Stomach (tissue), 9 donors: ENCODE results near the gene UBTD2. TPM values are rescaled to one million over a fixed set of nuclear protein-coding genes. Genes with fewer than 3 reads are reported as not detected.

ENCODE experiments used
- DNase-seq, 2 donors: peaks; one replicate each; pipeline versions ENCODE4 v3.0.0 to v3.0.0-alpha.2; 2013 to 2019
- H3K27ac ChIP-seq, 5 donors: fragments of 200-600 bp in 4 of 5; sonication (generic) in 4 of 5; one replicate each; pipeline ENCODE4 v1.5.1; 2013 to 2019; ENCODE audit warnings: mild to moderate bottlenecking in 1 of 5, moderate library complexity in 1 of 5
- H3K27me3 ChIP-seq, 3 donors: fragments of 200-600 bp; sonication (generic); one replicate each; pipeline ENCODE4 v1.5.1; 2017 to 2019; ENCODE audit warnings: mixed run types in 1 of 3
- H3K36me3 ChIP-seq, 4 donors: fragments of 200-600 bp; sonication (generic); 1 replicate in 3 of 4; 2 replicates in 1 of 4; pipeline ENCODE4 v1.5.1; 2016 to 2019
- H3K4me1 ChIP-seq, 4 donors: fragments of 200-600 bp; sonication (generic); one replicate each; pipeline ENCODE4 v1.5.1; 2016 to 2019
- H3K4me3 ChIP-seq, 4 donors: fragments of 200-600 bp; sonication (generic) in 3 of 4; one replicate each; pipeline ENCODE4 v1.5.1; 2016 to 2019; ENCODE audit warnings: mild to moderate bottlenecking in 1 of 4
- H3K9me3 ChIP-seq, 4 donors: fragments of 200-600 bp; sonication (generic); one replicate each; pipeline ENCODE4 v1.5.1; 2016 to 2019
- CTCF ChIP-seq, 7 experiments: fragments of 450-650 bp in 4 of 7; fragments of 200-600 bp in 3 of 7; sonication (generic) in 3 of 7; IDR thresholded peaks; one replicate each; pipeline ENCODE4 v1.5.1; 2016 to 2019; ENCODE audit warnings: antibody characterized with exemption in 7 of 7, control low read depth in 2 of 7, mild to moderate bottlenecking in 1 of 7
- EP300 ChIP-seq: sonication (generic); formaldehyde crosslinking; IDR thresholded peaks from one replicate; pipeline ENCODE4 v1.6.1; 2017; ENCODE audit warnings: antibody characterized with exemption
- POLR2A ChIP-seq, 4 donors: fragments of 450-650 bp; IDR thresholded peaks; one replicate each; pipeline ENCODE4 v1.6.1; 2016; ENCODE audit warnings: antibody characterized with exemption in 4 of 4, control low read depth in 2 of 4, mild to moderate bottlenecking in 1 of 4, moderate library complexity in 1 of 4
- POLR2AphosphoS5 ChIP-seq, 3 donors: sonication (generic); formaldehyde crosslinking; IDR thresholded peaks; one replicate each; pipeline ENCODE4 v1.6.1; 2016; ENCODE audit warnings: antibody characterized with exemption in 3 of 3
- WGBS, 5 donors: extraction: QIAGEN DNeasy Blood & Tissue Kit in 3 of 5; methylation state at CpG; one replicate each; pipeline versions ENCODE4 v1.1.5 to v1.1.7; 2013 to 2018; 5-methylcytosine and 5-hydroxymethylcytosine counted together
- intact Hi-C: fragments of 100-400 bp; cut with DNase I; formaldehyde crosslinking; loops from one replicate; pipeline ENCODE4 v1.15.1; 2023; ENCODE audit warnings: low total_unique reads
- polyA plus RNA-seq, 3 donors: library from polyadenylated mRNA; stranded (reverse); fragments of 200-250 nt; gene quantifications; one replicate each; pipeline ENCODE4 v1.2.3, GENCODE V29; 2013
- total RNA-seq, 5 donors: library from RNA; depleted of rRNA; stranded (reverse); fragments of >200 nt; gene quantifications; one replicate each; pipeline versions ENCODE4 v1.1.0 to v1.2.3, GENCODE V29; 2014 to 2016
- donor health status: healthy with polysubstance abuse.
- donor health status: Bipolar disorder and iron deficiency.
- donor health status: healthy.

Gene UBTD2
- total and polyA plus RNA-seq, 8 donors = 1.8 to 48.5 (median 16.7) TPM

GRCh38 chr5:172315587-172316493 is 32.3 kb upstream of the UBTD2 start:
- 92 to 95% (median 93%) methylated on average over 11 of the region's 11 CpGs for WGBS, 5 donors
- Histone ChIP-seq H3K9me3 (no peaks in the 10 kb centered on the region), H3K4me3 (no peak overlapping the region), H3K36me3 (no peaks in the 10 kb centered on the region), H3K4me1 (no peaks in the 10 kb centered on the region), H3K27me3 (no peaks in the 10 kb centered on the region), H3K27ac (no peak overlapping the region)
- intact Hi-C loops = no loop called here
- TF ChIP-seq EP300 (no peak), POLR2AphosphoS5 (IDR thresholded peaks at IDR 0.05) (no peak), POLR2A (IDR thresholded peaks at IDR 0.05) (no peak), CTCF (IDR thresholded peaks at IDR 0.05) (no peak)
- no peak for DNase-seq

GRCh38 chr5:172313915-172314314 is 30.4 kb upstream of the UBTD2 start:
- TF ChIP-seq POLR2AphosphoS5 (IDR thresholded peaks at IDR 0.05) (no peak), POLR2A (IDR thresholded peaks at IDR 0.05) (no peak), CTCF (IDR thresholded peaks at IDR 0.05) (no peak), EP300 (no peak)
- intact Hi-C loops = no loop called here
- Histone ChIP-seq H3K4me3 (no peak overlapping the region), H3K9me3 (no peaks in the 10 kb centered on the region), H3K27ac (no peak overlapping the region), H3K4me1 (no peaks in the 10 kb centered on the region), H3K36me3 (no peaks in the 10 kb centered on the region), H3K27me3 (no peaks in the 10 kb centered on the region)
- DNase-seq = no peak
- 90 to 96% (median 92%) methylated on average over 4 of the region's 4 CpGs for WGBS, 5 donors

GRCh38 chr5:172312286-172312685 is 28.7 kb upstream of the UBTD2 start:
- H3K27ac ChIP-seq = no peak overlapping the region
- intact Hi-C loops = no loop called here
- DNase-seq = no peak
- H3K4me3 ChIP-seq = no peak overlapping the region
- H3K4me1 ChIP-seq = no peaks in the 10 kb centered on the region
- WGBS, 5 donors = 35 to 67% (median 63%) methylated on average over 1 of the region's 1 CpG
- no peak for TF ChIP-seq EP300
- TF ChIP-seq POLR2AphosphoS5 (IDR thresholded peaks at IDR 0.05) = no peak
- TF ChIP-seq CTCF (IDR thresholded peaks at IDR 0.05) = no peak
- TF ChIP-seq POLR2A (IDR thresholded peaks at IDR 0.05) = no peak
- H3K27me3 ChIP-seq = no peaks in the 10 kb centered on the region
- no peaks in the 10 kb centered on the region for H3K9me3 ChIP-seq
- H3K36me3 ChIP-seq = no peaks in the 10 kb centered on the region

- WGBS, 5 donors = 83 to 93% (median 86%) methylated on average over 4 of the region's 4 CpGs
- DNase-seq = no peak
- H3K4me3 ChIP-seq = no peak overlapping the region
These were observed 28.0 kb upstream of the UBTD2 start for GRCh38 chr5:172311605-172312004.

More at GRCh38 chr5:172311605-172312004, 28.0 kb upstream of the UBTD2 start:
- no peaks in the 10 kb centered on the region for H3K4me1 ChIP-seq
- H3K27me3 ChIP-seq = no peaks in the 10 kb centered on the region
- no peak overlapping the region for H3K27ac ChIP-seq
- no peaks in the 10 kb centered on the region for H3K9me3 ChIP-seq
- H3K36me3 ChIP-seq = no peaks in the 10 kb centered on the region
- TF ChIP-seq EP300 (no peak), POLR2A (IDR thresholded peaks at IDR 0.05) (no peak), CTCF (IDR thresholded peaks at IDR 0.05) (no peak), POLR2AphosphoS5 (IDR thresholded peaks at IDR 0.05) (no peak)
- intact Hi-C loops = no loop called here
